Measurements from ENCODE around the gene MLXIP. TPM values are rescaled to one million over a fixed set of nuclear protein-coding genes. Genes with fewer than 3 reads are reported as not detected.

MLXIP gene
- total and polyA plus RNA-seq, 4 donors = 29.1 to 58.8 (median 38.8) TPM

DNA sequence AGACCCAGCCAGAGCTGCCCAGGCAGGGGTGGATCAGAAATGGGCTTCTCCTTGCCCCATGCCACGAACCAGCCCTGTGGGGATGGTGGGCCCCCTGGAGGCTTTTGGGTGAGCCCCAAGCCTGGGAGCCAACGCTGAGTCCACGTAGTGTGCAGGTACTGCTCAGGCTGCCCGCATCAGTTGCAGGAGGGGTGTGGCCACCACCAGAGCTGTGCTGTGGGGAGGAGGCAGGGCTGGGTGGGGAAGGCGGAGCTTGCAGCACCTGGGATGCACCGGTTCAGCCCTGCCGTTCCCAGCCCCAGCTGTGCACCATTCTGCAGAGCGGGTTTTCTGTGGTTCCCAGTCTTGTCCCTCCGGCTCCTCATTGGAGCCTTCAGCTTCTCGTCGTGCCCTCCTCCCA is 59.1 kb downstream of the MLXIP start:
- H3K36me3 ChIP-seq (ENCODE audit: control insufficient read depth in 4 of 4, insufficient read depth in 4 of 4, low read length in 4 of 4) = peaks cover 4 to 63% (median 42%) of the 10 kb centered on the region in 4 donors
- no peak for TF ChIP-seq CTCF (IDR thresholded peaks at IDR 0.05; ENCODE audit: control extremely low read depth, extremely low read depth)
- no peak for ATAC-seq (ENCODE audit: insufficient read depth, low FRiP score)

GRCh38 chr12:122138181-122138580 is 59.6 kb downstream of the MLXIP start:
- DNase-seq (no peak), ATAC-seq (ENCODE audit: insufficient read depth, low FRiP score) (no peak)
- WGBS, 2 donors = 93 to 95% methylated on average over 11 of the region's 11 CpGs
- no peaks in the 10 kb centered on the region for H3K27me3 ChIP-seq (ENCODE audit: control insufficient read depth in 3 of 3, insufficient read depth in 3 of 3, low read length in 2 of 3)
- H3K4me3 ChIP-seq = no peak overlapping the region
- H3K36me3 ChIP-seq (ENCODE audit: control insufficient read depth in 4 of 4, insufficient read depth in 4 of 4, low read length in 4 of 4) = peaks cover 0 to 62% (median 41%) of the 10 kb centered on the region in 4 donors
- no peak for TF ChIP-seq CTCF (IDR thresholded peaks at IDR 0.05; ENCODE audit: control extremely low read depth, extremely low read depth)
- no peak overlapping the region for H3K27ac ChIP-seq (ENCODE audit: low read depth in 1 of 2, low read length in 1 of 2)
- peaks cover 0 to 2% (median 0%) of the 10 kb centered on the region in 5 donors for H3K4me1 ChIP-seq (ENCODE audit: control insufficient read depth in 5 of 5, insufficient read depth in 5 of 5, low read length in 5 of 5)
- H3K9me3 ChIP-seq (ENCODE audit: control insufficient read depth in 4 of 4, insufficient read depth in 3 of 4, low read length in 3 of 4) = no peaks in the 10 kb centered on the region
- H3K9ac ChIP-seq (ENCODE audit: insufficient read depth in 1 of 2, low read length in 2 of 2) = no peak overlapping the region

More for the DNA sequence above, 59.1 kb downstream of the MLXIP start:
- Histone ChIP-seq H3K27ac (ENCODE audit: low read depth in 1 of 2, low read length in 1 of 2) (no peak overlapping the region), H3K27me3 (ENCODE audit: control insufficient read depth in 3 of 3, insufficient read depth in 3 of 3, low read length in 2 of 3) (no peaks in the 10 kb centered on the region), H3K9ac (ENCODE audit: insufficient read depth in 1 of 2, low read length in 2 of 2) (no peak overlapping the region), H3K4me3 (no peak overlapping the region), H3K4me1 (ENCODE audit: control insufficient read depth in 5 of 5, insufficient read depth in 5 of 5, low read length in 5 of 5) (no peaks in the 10 kb centered on the region), H3K9me3 (ENCODE audit: control insufficient read depth in 4 of 4, insufficient read depth in 3 of 4, low read length in 3 of 4) (no peaks in the 10 kb centered on the region)
- 73 to 80% methylated on average over 11 of the region's 11 CpGs for WGBS, 2 donors
- DNase-seq = no peak

GRCh38 chr12:122138616-122139015 is 60.1 kb downstream of the MLXIP start:
- Histone ChIP-seq H3K9me3 (ENCODE audit: control insufficient read depth in 4 of 4, insufficient read depth in 3 of 4, low read length in 3 of 4) (no peaks in the 10 kb centered on the region), H3K27ac (ENCODE audit: low read depth in 1 of 2, low read length in 1 of 2) (no peak overlapping the region), H3K4me3 (no peak overlapping the region), H3K9ac (ENCODE audit: insufficient read depth in 1 of 2, low read length in 2 of 2) (no peak overlapping the region), H3K36me3 (ENCODE audit: control insufficient read depth in 4 of 4, insufficient read depth in 4 of 4, low read length in 4 of 4) (peaks cover 0 to 62% (median 42%) of the 10 kb centered on the region in 4 donors), H3K4me1 (ENCODE audit: control insufficient read depth in 5 of 5, insufficient read depth in 5 of 5, low read length in 5 of 5) (peaks cover 0 to 6% (median 0%) of the 10 kb centered on the region in 5 donors), H3K27me3 (ENCODE audit: control insufficient read depth in 3 of 3, insufficient read depth in 3 of 3, low read length in 2 of 3) (no peaks in the 10 kb centered on the region)
- no peak for TF ChIP-seq CTCF (IDR thresholded peaks at IDR 0.05; ENCODE audit: control extremely low read depth, extremely low read depth)
- DNase-seq (no peak), ATAC-seq (ENCODE audit: insufficient read depth, low FRiP score) (no peak)
- WGBS, 2 donors = 94 to 96% methylated on average over 11 of the region's 11 CpGs

GRCh38 chr12:122139266-122139665 is 60.7 kb downstream of the MLXIP start:
- Histone ChIP-seq H3K4me3 (no peak overlapping the region), H3K27ac (ENCODE audit: low read depth in 1 of 2, low read length in 1 of 2) (no peak overlapping the region), H3K4me1 (ENCODE audit: control insufficient read depth in 5 of 5, insufficient read depth in 5 of 5, low read length in 5 of 5) (peaks cover 0 to 6% (median 0%) of the 10 kb centered on the region in 5 donors), H3K27me3 (ENCODE audit: control insufficient read depth in 3 of 3, insufficient read depth in 3 of 3, low read length in 2 of 3) (no peaks in the 10 kb centered on the region), H3K9me3 (ENCODE audit: control insufficient read depth in 4 of 4, insufficient read depth in 3 of 4, low read length in 3 of 4) (no peaks in the 10 kb centered on the region), H3K36me3 (ENCODE audit: control insufficient read depth in 4 of 4, insufficient read depth in 4 of 4, low read length in 4 of 4) (peaks cover 0 to 62% (median 46%) of the 10 kb centered on the region in 4 donors), H3K9ac (ENCODE audit: insufficient read depth in 1 of 2, low read length in 2 of 2) (no peak overlapping the region)
- WGBS, 2 donors = 95 to 98% methylated on average over 15 of the region's 15 CpGs
- TF ChIP-seq CTCF (IDR thresholded peaks at IDR 0.05; ENCODE audit: control extremely low read depth, extremely low read depth) = no peak
- DNase-seq (no peak), ATAC-seq (ENCODE audit: insufficient read depth, low FRiP score) (no peak)

All from lung (tissue), 12 donors.